ENCODE results near the gene NME4. TPM values are rescaled to one million over a fixed set of nuclear protein-coding genes. Genes with fewer than 3 reads are reported as not detected.

The NME4 gene
- polyA plus RNA-seq, 3 donors, result 26.7 to 31.4 (median 26.9) TPM

- Mint-ChIP-seq H3K9me3 (no peaks in the 10 kb centered on the region), H3K4me1 (peaks cover 18% of the 10 kb centered on the region), H3K27ac (peak within 1 kb of the TSS; percentile 73 to 90 (median 83)), H3K36me3 (peaks cover 41 to 71% of the 10 kb centered on the region in 2 donors), H3K27me3 (ENCODE audit: low read depth in 3 of 3) (peaks cover 0 to 6% (median 4%) of the 10 kb centered on the region in 3 donors), H3K4me3 (peak within 1 kb of the TSS; percentile 85 to 89)
- WGBS (ENCODE audit: insufficient coverage), result 0% methylated on average over 14 of the region's 30 CpGs
- intact Hi-C loops (cut with micrococcal nuclease), result no loop called here
- H4K20me1 ChIP-seq (ENCODE audit: insufficient read depth, low read length), result no peaks in the 10 kb centered on the region
- H3K9me3 ChIP-seq (replicated peaks in 1 of 2; ENCODE audit: control insufficient read depth in 1 of 2, insufficient read depth in 1 of 2, low read length in 2 of 2), result no peaks in the 10 kb centered on the region
- H3K27me3 ChIP-seq (ENCODE audit: control insufficient read depth in 2 of 2, insufficient read depth in 2 of 2, low read length in 2 of 2), result no peaks in the 10 kb centered on the region
- peak within 1 kb of the TSS; percentile 47 to 66 for H3K27ac ChIP-seq (ENCODE audit: low read depth in 1 of 2, low read length in 2 of 2)
- peaks cover 3% of the 10 kb centered on the region for H3K79me2 ChIP-seq (ENCODE audit: insufficient read depth, low read length)
- no peak for TF ChIP-seq CTCF (IDR thresholded peaks at IDR 0.05)
- H3K4me1 ChIP-seq (ENCODE audit: control insufficient read depth in 1 of 2, insufficient read depth in 2 of 2, low read length in 2 of 2), result peaks cover 17 to 20% of the 10 kb centered on the region in 2 donors
- peak within 1 kb of the TSS in 2 of 3 experiments; percentile 14 to 71 for H3K4me3 ChIP-seq (replicated peaks in 1 of 3; ENCODE audit: low read depth in 2 of 3, low read length in 3 of 3)
- peak within 1 kb of the TSS; percentile 79 for H3K4me2 ChIP-seq (replicated peaks; ENCODE audit: extremely low read depth, low read length, poor library complexity, severe bottlenecking)
- peak within 1 kb of the TSS; percentile 65 for H2AFZ ChIP-seq (ENCODE audit: insufficient read depth, low read depth, low read length, poor library complexity, severe bottlenecking)
- H3K36me3 ChIP-seq (replicated peaks in 1 of 2; ENCODE audit: control insufficient read depth in 1 of 2, insufficient read depth in 2 of 2, low read length in 2 of 2), result peaks cover 55 to 71% of the 10 kb centered on the region in 2 donors
- H3K9ac ChIP-seq (ENCODE audit: insufficient read depth, low read length, poor library complexity, severe bottlenecking), result peak within 1 kb of the TSS; percentile 27
- DNase-seq, result peak; percentile 90 to 92 (median 91)
Measured at GRCh38 chr16:370443-370842, 26.6 kb upstream of the NME4 start, which contains the start of gene MRPL28. MRPL28 (minus strand) TSS chr16:370538; CDS start chr16:370218, 320 bp downstream.

- peak overlapping the region; percentile 65 for H2AFZ ChIP-seq (ENCODE audit: insufficient read depth, low read depth, low read length, poor library complexity, severe bottlenecking)
Measured at GRCh38 chr16:370979-371514, 26.0 kb upstream of the NME4 start.

More at GRCh38 chr16:370979-371514, 26.0 kb upstream of the NME4 start:
- DNase-seq, result no peak
- Mint-ChIP-seq H3K4me1 (peaks cover 18% of the 10 kb centered on the region), H3K4me3 (peak overlapping the region; percentile 85 to 89), H3K27me3 (ENCODE audit: low read depth in 3 of 3) (peaks cover 0 to 6% (median 4%) of the 10 kb centered on the region in 3 donors), H3K36me3 (peaks cover 44 to 77% of the 10 kb centered on the region in 2 donors), H3K27ac (peak overlapping the region in 5 of 7 donors; percentile 61 to 90 (median 73)), H3K9me3 (no peaks in the 10 kb centered on the region)
- H3K36me3 ChIP-seq (replicated peaks in 1 of 2; ENCODE audit: control insufficient read depth in 1 of 2, insufficient read depth in 2 of 2, low read length in 2 of 2), result peaks cover 59 to 77% of the 10 kb centered on the region in 2 donors
- TF ChIP-seq CTCF (IDR thresholded peaks at IDR 0.05), result no peak
- 53% methylated on average over 9 of the region's 10 CpGs for WGBS (ENCODE audit: insufficient coverage)
- H4K20me1 ChIP-seq (ENCODE audit: insufficient read depth, low read length), result no peaks in the 10 kb centered on the region
- peak overlapping the region; percentile 79 for H3K4me2 ChIP-seq (replicated peaks; ENCODE audit: extremely low read depth, low read length, poor library complexity, severe bottlenecking)
- peaks cover 3% of the 10 kb centered on the region for H3K79me2 ChIP-seq (ENCODE audit: insufficient read depth, low read length)
- H3K4me1 ChIP-seq (ENCODE audit: control insufficient read depth in 1 of 2, insufficient read depth in 2 of 2, low read length in 2 of 2), result peaks cover 17 to 20% of the 10 kb centered on the region in 2 donors
- peak overlapping the region in 2 of 3 experiments; percentile 14 to 71 for H3K4me3 ChIP-seq (replicated peaks in 1 of 3; ENCODE audit: low read depth in 2 of 3, low read length in 3 of 3)
- peak overlapping the region; percentile 47 to 66 for H3K27ac ChIP-seq (ENCODE audit: low read depth in 1 of 2, low read length in 2 of 2)
- peak overlapping the region; percentile 27 for H3K9ac ChIP-seq (ENCODE audit: insufficient read depth, low read length, poor library complexity, severe bottlenecking)
- H3K27me3 ChIP-seq (ENCODE audit: control insufficient read depth in 2 of 2, insufficient read depth in 2 of 2, low read length in 2 of 2), result no peaks in the 10 kb centered on the region
- no peaks in the 10 kb centered on the region for H3K9me3 ChIP-seq (replicated peaks in 1 of 2; ENCODE audit: control insufficient read depth in 1 of 2, insufficient read depth in 1 of 2, low read length in 2 of 2)
- intact Hi-C loops (cut with micrococcal nuclease), result no loop called here

Measured in CD14-positive monocyte (primary cell).